ENCODE measurements around the gene GMPPA. TPM values are rescaled to one million over a fixed set of nuclear protein-coding genes. Genes with fewer than 3 reads are reported as not detected.

Gene GMPPA
- total RNA-seq, 1 donor from 2014 or later, result 52.9 TPM

- Mint-ChIP-seq H3K27ac (no peak overlapping the region), H3K4me3 (ENCODE audit: low read depth) (no peak overlapping the region), H3K36me3 (ENCODE audit: low read depth) (no peaks in the 10 kb centered on the region), H3K4me1 (ENCODE audit: low read depth) (no peaks in the 10 kb centered on the region), H3K9me3 (no peaks in the 10 kb centered on the region), H3K27me3 (ENCODE audit: low read depth) (peaks cover 69% of the 10 kb centered on the region)
- intact Hi-C loops (cut with micrococcal nuclease), result no loop called here
- DNase-seq (ENCODE audit: low spot score), result no peak
These were observed 17.4 kb downstream of the GMPPA start for GRCh38 chr2:219515874-219516629.

- H3K27ac Mint-ChIP-seq, result no peak overlapping the region
These were observed 18.2 kb downstream of the GMPPA start for GRCh38 chr2:219516888-219517287.

DNA sequence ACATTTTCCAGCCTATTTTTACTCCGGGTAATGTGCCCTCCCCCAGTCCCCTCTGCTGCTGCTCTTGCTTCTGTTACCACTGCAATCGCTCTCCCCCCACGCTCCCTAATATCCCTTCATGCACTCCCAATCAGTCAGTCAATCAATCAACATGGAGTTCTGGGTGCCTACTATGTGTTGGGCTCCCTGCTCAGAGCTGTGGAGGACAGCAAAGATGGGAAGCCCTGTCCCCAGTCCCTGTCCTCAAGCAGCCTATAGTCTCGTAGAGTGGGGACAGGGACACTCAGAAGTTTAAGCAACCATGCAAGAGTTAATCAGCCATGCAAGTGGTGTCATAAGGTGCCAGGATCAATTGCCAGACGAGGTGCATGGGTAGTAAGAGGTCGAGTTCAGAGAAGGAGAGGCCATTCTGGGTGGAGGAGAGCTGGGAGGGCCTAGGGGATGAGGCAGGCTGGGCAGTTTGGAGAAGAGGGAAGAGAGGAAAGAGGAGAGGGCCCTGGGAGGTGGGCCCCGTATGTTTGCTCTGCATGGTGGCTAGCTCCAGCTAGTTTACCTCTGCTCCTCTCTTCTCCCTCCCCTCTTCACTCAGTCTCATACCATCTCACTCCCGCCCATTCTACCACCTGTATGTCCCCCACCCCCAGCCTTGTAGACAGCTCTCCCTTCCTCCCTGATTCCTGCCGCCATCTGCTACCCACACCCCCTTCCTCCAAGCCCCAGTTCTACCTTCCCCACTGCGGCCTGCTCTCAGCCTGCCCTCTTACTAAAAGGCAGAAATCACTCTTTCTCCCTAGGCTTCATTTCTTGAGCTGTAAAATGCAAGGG, 19.5 kb downstream of the GMPPA start:
- no peak overlapping the region for H3K27ac Mint-ChIP-seq
- peaks cover 65% of the 10 kb centered on the region for H3K27me3 Mint-ChIP-seq (ENCODE audit: low read depth)
- no peak overlapping the region for H3K4me3 Mint-ChIP-seq (ENCODE audit: low read depth)
- peaks cover 2% of the 10 kb centered on the region for H3K4me1 Mint-ChIP-seq (ENCODE audit: low read depth)
- no peak for DNase-seq (ENCODE audit: low spot score)
- intact Hi-C loops (cut with micrococcal nuclease), result no loop called here
- H3K36me3 Mint-ChIP-seq (ENCODE audit: low read depth), result no peaks in the 10 kb centered on the region
- H3K9me3 Mint-ChIP-seq, result no peaks in the 10 kb centered on the region

More at GRCh38 chr2:219516888-219517287, 18.2 kb downstream of the GMPPA start:
- intact Hi-C loops (cut with micrococcal nuclease), result no loop called here
- no peaks in the 10 kb centered on the region for H3K4me1 Mint-ChIP-seq (ENCODE audit: low read depth)
- H3K36me3 Mint-ChIP-seq (ENCODE audit: low read depth), result no peaks in the 10 kb centered on the region
- peaks cover 70% of the 10 kb centered on the region for H3K27me3 Mint-ChIP-seq (ENCODE audit: low read depth)
- no peak for DNase-seq (ENCODE audit: low spot score)
- H3K9me3 Mint-ChIP-seq, result no peaks in the 10 kb centered on the region
- H3K4me3 Mint-ChIP-seq (ENCODE audit: low read depth), result no peak overlapping the region

GRCh38 chr2:219519526-219519916, 20.8 kb downstream of the GMPPA start:
- no peak overlapping the region for H3K27ac Mint-ChIP-seq
- intact Hi-C loops (cut with micrococcal nuclease), result no loop called here
- H3K4me1 Mint-ChIP-seq (ENCODE audit: low read depth), result peaks cover 2% of the 10 kb centered on the region
- H3K4me3 Mint-ChIP-seq (ENCODE audit: low read depth), result no peak overlapping the region
- no peaks in the 10 kb centered on the region for H3K36me3 Mint-ChIP-seq (ENCODE audit: low read depth)
- H3K9me3 Mint-ChIP-seq, result no peaks in the 10 kb centered on the region
- H3K27me3 Mint-ChIP-seq (ENCODE audit: low read depth), result peaks cover 67% of the 10 kb centered on the region
- no peak for DNase-seq (ENCODE audit: low spot score)

- Mint-ChIP-seq H3K9me3 (no peaks in the 10 kb centered on the region), H3K4me1 (ENCODE audit: low read depth) (peaks cover 2% of the 10 kb centered on the region), H3K36me3 (ENCODE audit: low read depth) (no peaks in the 10 kb centered on the region), H3K27me3 (ENCODE audit: low read depth) (peaks cover 71% of the 10 kb centered on the region), H3K27ac (no peak overlapping the region), H3K4me3 (ENCODE audit: low read depth) (no peak overlapping the region)
- intact Hi-C loops (cut with micrococcal nuclease), result no loop called here
- DNase-seq (ENCODE audit: low spot score), result no peak
These were observed 21.4 kb downstream of the GMPPA start for GRCh38 chr2:219520079-219520478.

DNA sequence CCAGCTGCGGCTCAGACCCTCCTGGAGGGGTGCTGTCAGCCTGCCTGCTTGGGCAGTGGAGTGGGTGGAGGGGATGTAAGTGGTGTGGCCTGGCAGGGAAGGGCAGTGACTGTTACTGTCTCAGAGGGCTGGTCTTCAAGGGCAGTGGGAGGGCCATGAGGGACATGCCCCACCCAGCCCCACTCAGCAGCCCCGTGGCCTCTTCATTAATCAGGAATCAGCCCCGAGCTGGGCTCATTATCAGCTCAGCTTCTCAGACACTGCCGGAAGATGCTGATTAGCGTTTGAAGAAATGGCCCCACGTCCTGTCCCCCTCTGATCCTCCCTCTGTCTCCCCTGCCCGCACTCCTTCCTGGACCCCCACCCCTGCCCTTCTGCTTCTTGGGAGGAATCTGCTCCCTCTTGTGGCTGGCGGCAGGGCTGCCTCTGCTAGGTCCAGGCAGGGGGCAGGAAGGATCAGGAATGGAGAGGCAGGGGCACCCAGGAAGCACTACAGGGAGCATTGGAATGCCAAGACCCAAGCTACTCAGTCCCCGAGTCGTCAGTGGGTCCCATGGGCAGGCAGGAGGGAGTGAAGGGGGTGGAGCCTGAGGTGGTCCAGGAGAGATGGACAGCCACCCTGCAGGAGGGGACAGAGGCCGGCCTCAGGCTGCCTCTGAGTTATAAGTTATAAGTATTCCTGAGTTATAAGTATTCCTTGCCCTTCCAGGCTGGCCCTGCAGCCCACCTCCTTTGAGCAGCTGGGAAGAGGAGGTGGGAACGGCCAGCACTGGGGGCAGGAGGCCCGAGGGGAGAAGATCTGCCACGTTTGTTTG, 22.6 kb downstream of the GMPPA start:
- Mint-ChIP-seq H3K36me3 (ENCODE audit: low read depth) (no peaks in the 10 kb centered on the region), H3K27me3 (ENCODE audit: low read depth) (peaks cover 73% of the 10 kb centered on the region), H3K4me3 (ENCODE audit: low read depth) (no peak overlapping the region), H3K4me1 (ENCODE audit: low read depth) (peaks cover 2% of the 10 kb centered on the region), H3K9me3 (no peaks in the 10 kb centered on the region), H3K27ac (no peak overlapping the region)
- intact Hi-C loops (cut with micrococcal nuclease), result no loop called here
- no peak for DNase-seq (ENCODE audit: low spot score)

- intact Hi-C loops (cut with micrococcal nuclease), result no loop called here
- Mint-ChIP-seq H3K4me1 (ENCODE audit: low read depth) (peaks cover 2% of the 10 kb centered on the region), H3K27ac (no peak overlapping the region), H3K4me3 (ENCODE audit: low read depth) (no peak overlapping the region), H3K9me3 (no peaks in the 10 kb centered on the region), H3K27me3 (ENCODE audit: low read depth) (peaks cover 69% of the 10 kb centered on the region), H3K36me3 (ENCODE audit: low read depth) (no peaks in the 10 kb centered on the region)
- DNase-seq (ENCODE audit: low spot score), result no peak
These were observed 23.7 kb downstream of the GMPPA start for GRCh38 chr2:219522111-219523030.

- no peak overlapping the region for H3K27ac Mint-ChIP-seq
- H3K4me3 Mint-ChIP-seq (ENCODE audit: low read depth), result no peak overlapping the region
- H3K36me3 Mint-ChIP-seq (ENCODE audit: low read depth), result no peaks in the 10 kb centered on the region
- no peaks in the 10 kb centered on the region for H3K9me3 Mint-ChIP-seq
- intact Hi-C loops (cut with micrococcal nuclease), result no loop called here
- peaks cover 69% of the 10 kb centered on the region for H3K27me3 Mint-ChIP-seq (ENCODE audit: low read depth)
- no peak for DNase-seq (ENCODE audit: low spot score)
- peaks cover 2% of the 10 kb centered on the region for H3K4me1 Mint-ChIP-seq (ENCODE audit: low read depth)
These were observed 24.5 kb downstream of the GMPPA start for GRCh38 chr2:219523031-219523671.

- Mint-ChIP-seq H3K9me3 (no peaks in the 10 kb centered on the region), H3K27ac (no peak overlapping the region), H3K36me3 (ENCODE audit: low read depth) (no peaks in the 10 kb centered on the region), H3K27me3 (ENCODE audit: low read depth) (peaks cover 75% of the 10 kb centered on the region), H3K4me3 (ENCODE audit: low read depth) (no peak overlapping the region), H3K4me1 (ENCODE audit: low read depth) (peaks cover 2% of the 10 kb centered on the region)
- intact Hi-C loops (cut with micrococcal nuclease), result no loop called here
- no peak for DNase-seq (ENCODE audit: low spot score)
These were observed 26.1 kb downstream of the GMPPA start for GRCh38 chr2:219524817-219525216.

GRCh38 chr2:219525533-219526232, 27.0 kb downstream of the GMPPA start:
- no peak for DNase-seq (ENCODE audit: low spot score)
- intact Hi-C loops (cut with micrococcal nuclease), result no loop called here
- peaks cover 77% of the 10 kb centered on the region for H3K27me3 Mint-ChIP-seq (ENCODE audit: low read depth)

DNA sequence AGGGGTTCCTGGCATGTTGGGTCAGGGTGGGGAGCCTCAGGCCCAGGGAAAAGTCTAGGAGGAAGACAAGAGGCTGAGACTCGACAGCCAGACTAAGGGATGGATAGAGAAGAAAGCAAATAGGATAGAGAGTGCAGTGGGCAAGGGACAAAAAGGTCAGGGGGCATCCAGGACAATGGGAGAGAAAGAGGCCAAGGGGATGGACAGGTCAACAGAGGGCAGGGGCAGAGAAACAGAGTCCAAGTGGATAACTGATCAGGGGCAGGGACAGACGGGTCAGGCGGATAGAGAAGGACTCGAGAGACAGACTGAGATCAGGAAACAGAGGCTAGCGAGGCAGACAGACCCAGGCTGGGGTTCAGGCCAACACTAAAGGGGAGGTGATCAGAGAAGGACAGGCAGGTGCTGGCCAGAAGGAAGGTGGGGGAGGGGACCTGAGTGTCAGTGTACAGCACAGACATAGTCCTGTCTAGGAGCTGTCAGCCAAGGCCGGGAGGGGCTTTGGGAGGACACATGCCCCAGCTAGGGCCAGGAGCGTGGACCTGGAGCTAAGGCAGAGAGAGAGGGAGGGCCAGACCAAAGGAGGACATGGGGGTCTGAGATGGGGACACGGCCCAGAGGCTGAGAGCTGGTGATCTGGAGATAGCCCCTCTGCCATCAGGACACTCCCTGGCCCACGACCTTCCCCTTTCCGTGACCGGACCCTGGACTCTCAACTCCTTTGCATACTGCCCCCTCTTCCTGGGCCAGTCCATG, 27.8 kb downstream of the GMPPA start:
- no peak for DNase-seq (ENCODE audit: low spot score)
- H3K4me1 Mint-ChIP-seq (ENCODE audit: low read depth), result peaks cover 2% of the 10 kb centered on the region
- H3K27me3 Mint-ChIP-seq (ENCODE audit: low read depth), result peaks cover 73% of the 10 kb centered on the region
- H3K36me3 Mint-ChIP-seq (ENCODE audit: low read depth), result no peaks in the 10 kb centered on the region
- intact Hi-C loops (cut with micrococcal nuclease), result no loop called here
- no peak overlapping the region for H3K4me3 Mint-ChIP-seq (ENCODE audit: low read depth)
- H3K27ac Mint-ChIP-seq, result no peak overlapping the region
- H3K9me3 Mint-ChIP-seq, result no peaks in the 10 kb centered on the region

More at GRCh38 chr2:219525533-219526232, 27.0 kb downstream of the GMPPA start:
- Mint-ChIP-seq H3K4me1 (ENCODE audit: low read depth) (peaks cover 2% of the 10 kb centered on the region), H3K36me3 (ENCODE audit: low read depth) (no peaks in the 10 kb centered on the region), H3K27ac (no peak overlapping the region), H3K9me3 (no peaks in the 10 kb centered on the region), H3K4me3 (ENCODE audit: low read depth) (no peak overlapping the region)
